OCI-M2 (cell line): ENCODE data around the gene LRIT1.

Experiments used
- DNase-seq: peaks from one replicate; lab custom pipeline; 2025; ENCODE audit not compliant: unreplicated experiment; lab: John Stamatoyannopoulos, UW

LRIT1 gene

DNA sequence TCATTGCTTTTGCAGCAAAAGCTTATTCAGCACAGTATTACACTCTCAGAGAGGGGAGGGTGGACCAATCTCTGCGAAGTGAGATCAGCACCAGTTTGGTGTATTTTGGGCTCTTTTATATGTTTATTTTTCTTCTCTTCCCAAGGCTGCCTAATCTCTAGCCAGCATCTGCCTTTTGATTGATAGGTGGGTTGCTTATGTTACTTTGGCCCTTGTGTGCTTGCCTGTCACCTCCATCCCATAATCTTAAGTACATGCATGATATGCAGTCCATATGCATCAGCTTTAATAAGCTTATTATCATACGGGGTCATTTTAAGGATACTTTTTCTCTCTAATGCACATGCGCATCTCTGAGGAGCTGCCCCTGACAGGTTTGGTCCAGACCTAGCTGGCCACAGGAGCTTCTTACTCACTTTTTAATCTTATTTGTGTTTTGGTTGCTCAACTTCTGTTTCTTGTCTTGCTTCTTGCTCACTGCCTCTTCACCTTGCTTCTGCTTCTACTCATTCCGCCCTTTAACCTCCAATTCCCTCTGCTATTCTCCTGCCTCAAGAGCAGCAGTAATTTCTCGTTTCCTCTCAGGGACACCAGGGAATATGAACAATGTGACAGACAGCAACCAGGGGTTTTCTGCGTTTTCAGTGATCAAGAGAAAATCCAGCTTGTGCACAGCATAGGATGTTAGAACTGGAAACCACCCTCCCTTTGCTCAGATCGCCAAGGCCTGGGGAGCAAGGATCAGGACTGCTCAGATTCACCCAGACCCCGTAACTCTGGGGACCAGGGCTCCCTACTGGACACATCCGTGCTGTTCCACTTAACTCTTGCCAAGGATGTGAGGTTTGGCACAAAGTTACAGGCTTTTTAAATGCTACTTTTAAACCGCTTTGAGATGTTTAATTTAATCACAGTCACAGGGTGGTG is 13.5 kb upstream of the LRIT1 start:
- DNase-seq: no peak

DNA sequence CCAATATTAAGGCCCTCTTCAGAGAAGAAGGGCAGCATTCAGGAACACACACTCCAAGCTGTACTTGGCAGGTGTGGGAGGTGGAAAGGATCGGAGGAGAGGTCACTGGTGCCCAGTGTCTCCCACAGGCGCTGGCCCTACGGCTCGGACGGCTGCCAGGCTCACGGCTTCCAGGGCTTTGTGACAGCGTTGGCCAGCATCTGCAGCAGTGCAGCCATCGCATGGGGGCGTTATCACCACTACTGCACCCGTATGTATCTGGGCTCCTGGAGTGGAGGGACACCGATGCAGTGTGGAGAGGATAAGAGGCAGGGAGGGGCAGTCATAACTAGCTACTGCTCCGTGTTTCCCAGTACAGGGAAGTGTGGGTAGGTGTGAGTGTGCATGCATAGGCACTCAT is 7.4 kb upstream of the LRIT1 start:
- no peak for DNase-seq

DNA sequence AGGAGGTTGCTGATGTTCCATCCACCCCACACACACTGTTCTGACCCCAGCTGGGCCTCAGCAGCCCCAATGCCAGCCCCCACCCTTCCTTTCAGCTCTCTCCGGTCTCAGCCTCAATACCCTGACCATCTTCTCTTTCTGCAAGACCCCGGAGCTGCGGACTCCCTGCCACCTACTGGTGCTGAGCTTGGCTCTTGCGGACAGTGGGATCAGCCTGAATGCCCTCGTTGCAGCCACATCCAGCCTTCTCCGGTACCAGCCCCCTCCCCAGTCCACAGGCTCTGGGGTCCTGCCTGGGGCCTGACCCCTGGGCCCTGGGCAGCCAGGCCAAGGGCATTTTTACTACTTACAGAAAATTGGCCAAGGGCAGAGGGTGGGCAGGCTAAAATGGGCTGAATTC is 6.2 kb upstream of the LRIT1 start:
- DNase-seq: no peak

DNA sequence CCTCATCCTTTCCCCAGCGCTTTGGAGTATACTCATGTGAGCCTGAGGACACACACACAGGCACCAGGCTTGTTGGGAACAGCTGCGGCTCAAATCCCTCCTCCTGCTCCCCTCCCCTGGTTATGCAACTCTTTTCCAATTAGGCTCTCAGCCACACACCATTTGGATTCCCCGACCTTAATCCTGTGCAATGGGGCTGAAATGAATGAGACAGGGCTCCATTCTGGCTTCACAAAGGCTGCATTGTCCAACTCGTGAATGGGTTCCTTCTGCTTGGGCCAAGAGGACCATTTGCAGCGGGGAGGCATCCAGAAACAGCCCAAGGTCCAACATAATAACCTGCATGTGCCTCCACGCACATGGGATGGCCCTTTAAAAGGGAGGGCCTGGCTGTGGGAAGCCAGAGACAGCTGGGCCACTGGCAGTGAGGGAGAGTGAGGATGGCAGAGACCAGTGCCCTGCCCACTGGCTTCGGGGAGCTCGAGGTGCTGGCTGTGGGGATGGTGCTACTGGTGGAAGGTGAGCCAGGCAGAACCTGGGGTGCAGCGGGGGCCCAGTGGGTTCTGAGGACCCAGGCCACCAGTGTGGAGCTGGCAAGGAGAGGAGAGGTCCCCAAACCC is 3.4 kb upstream of the LRIT1 start, which contains the start of gene RGR:
Gene RGR (plus strand): TSS at position 403 of the 620 bp plus-strand sequence. CDS start 38 bp downstream, at position 441.
- no peak for DNase-seq

DNA sequence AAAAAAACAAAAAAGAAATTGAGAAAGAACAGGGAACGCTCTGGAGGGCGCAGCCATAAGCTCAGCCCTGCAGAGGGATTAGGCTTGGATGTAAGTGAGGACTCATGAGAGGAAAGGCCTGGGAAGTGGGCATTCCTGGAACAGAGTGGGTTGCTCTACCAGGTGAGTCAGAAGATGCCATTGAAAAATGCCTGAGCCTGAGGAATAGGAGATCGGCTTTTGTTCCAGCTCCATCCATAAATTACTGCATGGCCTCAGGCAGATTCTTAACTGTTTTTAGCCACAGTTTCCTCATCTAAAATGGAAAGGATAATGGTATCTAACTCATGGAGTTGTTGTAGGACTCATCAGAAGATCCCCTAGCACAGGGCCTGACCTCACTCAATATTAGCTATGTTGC is 2.4 kb upstream of the LRIT1 start:
- no peak for DNase-seq

DNA sequence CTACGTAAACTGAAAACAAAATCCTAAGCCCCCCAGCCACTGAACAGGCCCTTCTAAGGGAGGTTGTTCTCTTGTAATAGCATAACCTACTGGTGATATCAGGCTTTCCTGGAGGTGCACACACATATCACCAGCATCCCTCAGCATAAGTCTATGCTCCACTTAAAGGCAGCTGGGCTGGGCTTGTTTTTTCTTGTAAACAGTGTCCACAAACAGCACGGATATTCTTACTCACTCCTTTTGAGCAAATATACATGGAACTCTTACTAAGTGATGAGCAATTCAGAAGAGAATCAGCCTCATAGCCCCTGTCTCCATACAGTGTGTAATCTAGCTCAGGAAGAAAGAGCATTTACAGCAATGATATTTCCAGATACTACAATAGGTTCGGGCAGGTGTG is 2.4 kb downstream of the LRIT1 start:
- no peak for DNase-seq

DNA sequence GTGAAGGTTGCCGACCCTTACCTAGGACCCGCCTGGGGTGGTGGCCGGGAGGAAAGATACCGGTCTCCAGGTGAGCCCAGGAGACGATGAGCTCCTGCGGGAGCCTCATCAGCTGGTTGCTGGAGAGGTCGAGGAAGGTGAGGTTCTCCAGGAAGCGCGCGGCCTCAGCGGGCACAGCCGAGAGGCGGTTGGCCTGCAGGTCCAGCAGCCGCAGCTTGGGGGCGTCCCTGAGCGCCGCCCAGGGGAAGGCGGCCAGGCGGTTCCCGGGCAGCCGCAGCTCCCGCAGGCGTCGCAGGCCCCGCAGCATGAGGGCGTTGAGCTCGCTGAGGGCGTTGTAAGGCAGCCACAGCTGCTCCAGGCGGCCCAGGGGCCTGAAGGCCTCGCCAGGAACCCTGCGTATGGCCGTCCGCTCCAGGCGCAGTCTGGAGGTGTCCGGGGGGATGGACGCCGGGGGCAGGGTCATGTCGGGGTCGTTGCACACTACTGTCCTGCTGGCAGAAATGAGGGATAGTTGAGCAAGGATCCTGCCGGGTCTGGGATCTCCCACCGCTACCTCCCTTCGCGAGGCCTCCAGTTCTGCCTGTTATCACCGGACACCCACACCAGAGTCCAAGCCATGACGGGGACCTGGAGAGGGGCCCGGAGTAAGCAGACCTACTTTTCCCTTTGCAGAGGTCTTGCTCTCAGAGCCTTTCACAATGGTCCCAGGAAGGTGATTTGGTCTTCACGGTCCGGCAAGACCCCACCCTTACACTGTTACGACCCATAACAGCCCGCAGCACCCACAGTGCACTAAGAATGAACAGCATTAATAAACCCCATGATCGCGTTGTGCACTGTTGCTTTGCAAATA is 3.9 kb downstream of the LRIT1 start:
- no peak for DNase-seq

DNA sequence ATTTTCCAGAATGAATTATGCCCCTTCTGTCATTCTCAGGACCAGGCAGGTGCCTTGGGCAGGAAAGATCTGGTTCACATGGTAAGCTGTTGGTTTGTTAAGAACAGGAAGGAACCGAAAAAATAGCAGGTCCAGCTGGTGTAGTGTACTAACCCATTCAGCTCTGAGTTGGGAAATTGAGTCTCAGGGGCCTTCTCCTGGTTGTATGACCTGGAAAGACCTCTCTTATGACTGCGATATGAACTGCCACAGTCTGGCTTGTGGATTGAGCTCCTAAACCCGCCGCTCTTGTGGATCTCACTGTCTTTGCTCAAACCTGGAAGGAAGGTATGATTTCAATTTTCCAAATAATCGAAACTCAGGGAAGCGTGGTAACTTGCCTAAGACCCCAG is 4.5 kb downstream of the LRIT1 start:
- no peak for DNase-seq

DNA sequence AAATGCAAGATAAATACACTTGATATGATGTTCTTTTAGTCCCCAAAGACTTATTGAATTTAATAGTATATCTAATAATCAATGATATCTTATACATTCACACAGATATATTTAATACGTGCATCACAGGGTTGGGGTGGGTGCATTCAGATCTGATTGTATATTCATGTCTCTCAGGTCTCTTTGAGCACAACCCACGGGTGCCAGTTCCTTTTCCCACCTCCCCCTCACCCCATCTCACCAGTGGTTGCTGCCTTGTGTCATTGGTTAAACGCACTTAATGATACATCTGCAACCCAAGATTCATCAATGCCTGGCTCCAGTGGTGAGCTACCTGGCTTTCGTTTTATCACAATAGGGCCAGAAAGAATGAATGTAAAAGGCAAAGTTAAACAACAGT is 6.2 kb downstream of the LRIT1 start:
- DNase-seq: no peak

DNA sequence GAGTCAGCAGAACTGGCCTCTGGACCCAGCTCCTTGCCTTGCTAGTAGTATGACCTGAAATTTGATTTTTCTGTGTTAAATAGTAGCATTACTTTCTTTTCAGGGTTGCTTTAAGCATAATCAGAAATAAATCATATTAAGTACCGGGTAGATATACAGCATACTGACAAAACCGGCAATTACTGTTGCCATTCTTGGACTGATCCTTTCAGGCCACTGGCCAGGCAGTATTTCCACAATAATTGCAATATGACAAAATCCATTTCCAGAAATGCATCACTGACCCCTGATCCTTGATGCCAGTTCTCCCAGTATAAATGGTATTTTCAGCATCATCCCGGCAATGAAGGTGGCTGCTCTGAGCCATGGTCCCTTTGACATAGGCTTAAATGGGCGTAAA is 6.9 kb downstream of the LRIT1 start:
- no peak for DNase-seq

DNA sequence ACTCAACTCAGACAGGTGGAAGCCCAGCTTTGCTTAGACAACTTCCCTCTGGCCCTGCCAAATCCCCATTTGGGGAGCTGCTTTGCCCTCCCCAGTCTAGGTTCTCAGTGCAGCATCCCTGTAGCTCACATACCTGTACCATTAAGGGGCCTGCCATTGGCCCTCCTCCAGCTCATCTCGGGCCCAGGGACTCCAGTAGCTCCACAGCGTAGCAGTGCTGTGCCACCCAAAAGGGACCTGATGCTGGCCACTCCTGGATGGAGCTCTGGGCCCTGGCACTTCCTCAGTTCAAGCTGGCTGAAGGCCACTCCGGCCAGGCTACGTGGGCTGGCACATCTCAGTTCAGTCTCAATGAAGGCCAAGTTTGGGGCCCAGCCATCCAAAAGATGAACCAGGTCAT is 7.4 kb downstream of the LRIT1 start:
- DNase-seq: no peak

DNA sequence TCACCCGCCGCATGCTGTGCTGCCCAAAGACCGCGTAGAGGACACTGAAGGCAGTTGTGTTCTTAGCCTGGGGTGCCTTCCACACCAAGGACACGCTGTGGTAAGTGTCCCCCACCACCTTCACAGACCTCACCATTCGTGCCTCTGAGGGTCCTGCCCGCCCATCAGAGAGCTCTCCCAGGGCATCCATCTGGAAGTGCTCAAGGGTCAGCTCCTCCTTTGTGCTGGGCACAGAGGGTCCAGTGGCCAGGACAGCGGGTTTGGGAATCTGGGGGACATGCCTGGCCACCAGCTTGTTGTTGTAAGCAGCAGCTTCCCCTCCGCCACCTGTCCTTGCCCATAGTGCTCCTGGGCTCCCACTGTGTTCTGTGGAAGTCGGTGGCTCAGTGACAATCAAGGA is 9.0 kb downstream of the LRIT1 start:
- DNase-seq: no peak

DNA sequence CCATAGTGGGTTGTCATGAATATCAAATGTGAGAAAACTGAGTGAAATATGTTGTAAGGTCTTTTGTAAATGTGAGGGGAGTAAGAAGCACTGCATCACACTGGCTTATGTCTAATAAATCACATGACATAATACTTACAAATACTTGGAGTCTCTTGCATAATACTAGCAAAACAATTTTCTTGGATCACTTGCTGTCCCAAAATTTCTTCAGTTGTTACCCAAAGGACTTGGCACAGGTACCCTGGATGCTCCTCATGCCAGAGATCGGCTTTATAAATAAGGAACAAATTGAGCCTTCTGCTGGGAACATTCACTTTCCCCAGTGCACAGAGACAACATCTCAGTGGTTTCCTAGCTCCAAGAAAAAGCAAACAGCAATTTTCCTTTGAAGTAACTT is 11.0 kb downstream of the LRIT1 start:
- no peak for DNase-seq

DNA sequence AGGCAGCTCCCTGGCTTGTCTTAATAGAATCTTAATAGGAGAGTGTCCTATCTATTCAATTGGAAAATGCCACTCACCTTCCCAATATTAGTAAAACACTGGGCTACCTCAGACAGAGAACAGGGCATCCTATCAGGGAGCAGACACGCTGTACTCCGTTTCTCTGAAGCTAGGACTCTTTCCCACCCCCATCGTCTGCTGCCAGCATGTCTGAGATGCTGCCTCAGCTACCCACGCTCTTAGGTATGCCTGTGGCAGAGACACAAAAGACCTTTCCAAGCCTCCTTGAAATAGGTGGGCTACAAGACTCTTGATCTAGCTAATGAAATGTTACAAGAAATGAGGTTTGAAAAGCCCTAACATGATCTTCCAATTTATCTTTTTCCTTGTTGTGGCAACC is 13.5 kb downstream of the LRIT1 start:
- DNase-seq: no peak

DNA sequence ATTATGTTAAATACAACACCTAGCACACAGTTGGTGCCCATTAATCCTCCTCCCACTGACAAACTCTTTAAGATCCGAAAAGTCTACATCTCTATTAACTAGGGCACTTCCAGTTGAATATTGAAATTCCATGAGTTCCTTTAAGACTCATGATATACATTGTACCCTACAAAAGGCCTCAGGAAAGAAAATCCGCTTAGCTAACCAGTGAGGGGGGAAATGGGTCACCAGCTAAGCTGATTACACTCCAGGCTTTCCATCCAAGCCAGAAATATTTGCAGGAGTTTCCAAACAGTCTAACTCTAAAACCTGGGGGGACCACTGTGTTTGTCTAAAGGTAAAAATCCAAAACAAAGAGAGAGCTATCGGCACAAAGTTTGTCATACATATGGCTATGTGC is 14.7 kb downstream of the LRIT1 start:
- no peak for DNase-seq

DNA sequence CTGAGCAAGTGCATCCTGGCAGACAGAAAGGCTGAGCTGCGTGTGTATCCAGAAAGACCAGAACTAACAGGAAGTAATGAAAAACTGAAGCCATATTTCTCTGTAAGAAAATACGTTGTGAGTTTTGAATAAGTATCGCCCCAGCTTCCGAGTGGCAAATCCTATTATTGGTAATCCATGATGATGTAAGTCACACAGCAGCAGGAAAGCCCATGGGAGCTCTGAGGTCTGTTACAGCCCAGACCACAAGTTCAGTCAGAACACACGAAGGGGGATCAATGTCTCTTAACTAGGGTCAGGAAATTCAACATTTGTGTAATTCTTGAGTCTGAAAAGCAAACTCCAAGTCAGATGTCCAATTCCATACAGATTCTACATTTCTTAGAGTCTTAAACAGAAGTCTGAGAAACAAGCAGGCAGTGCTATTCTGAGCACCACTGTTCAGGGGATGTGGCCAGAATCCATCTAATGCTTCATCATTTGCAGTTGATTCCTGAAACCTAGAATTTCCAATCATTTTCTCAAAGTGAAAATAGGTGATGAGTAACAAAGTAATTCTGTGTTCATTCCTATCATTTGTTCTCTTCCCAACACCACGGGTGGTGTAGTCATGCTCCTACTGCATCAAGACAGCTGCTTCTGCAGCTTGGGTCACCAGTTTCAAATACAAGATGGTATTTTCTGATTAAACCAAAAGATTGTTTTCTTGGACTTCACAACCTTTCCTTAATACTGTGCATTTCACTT is 15.7 kb downstream of the LRIT1 start, which contains the start of gene LRIT2:
Gene LRIT2 (minus strand): TSS at position 118 of the 747 bp plus-strand sequence. CDS start 24 bp downstream, at position 94.
- no peak for DNase-seq

DNA sequence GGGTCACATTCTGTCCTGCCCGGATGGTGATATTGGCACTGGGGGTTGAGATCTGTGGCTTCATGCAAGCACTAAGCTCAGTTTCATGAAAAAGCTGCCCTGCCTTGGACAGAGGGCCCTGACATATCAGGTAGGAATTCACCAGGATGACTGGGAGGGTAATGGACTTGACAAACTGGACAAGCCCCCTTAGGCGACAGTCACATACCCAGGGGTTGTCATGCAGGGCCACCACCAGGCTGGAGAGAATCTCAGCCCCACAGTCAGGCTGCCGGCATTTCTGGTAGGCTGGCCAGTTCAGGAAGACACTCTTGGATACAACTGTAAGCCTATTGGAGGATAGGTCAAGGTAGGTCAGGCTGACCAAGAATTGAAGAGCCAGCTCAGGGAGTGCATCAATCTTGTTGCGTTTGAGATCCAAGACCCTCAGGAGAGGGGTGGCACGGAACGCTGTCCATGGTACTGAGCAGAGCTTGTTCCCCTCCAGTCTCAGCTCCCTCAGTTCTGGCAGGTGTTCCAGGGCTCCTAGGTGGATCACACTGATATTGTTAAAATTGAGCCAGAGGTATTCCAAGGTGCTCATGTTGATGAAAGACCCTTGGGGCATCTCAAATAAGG is 16.8 kb downstream of the LRIT1 start:
- DNase-seq: no peak

DNA sequence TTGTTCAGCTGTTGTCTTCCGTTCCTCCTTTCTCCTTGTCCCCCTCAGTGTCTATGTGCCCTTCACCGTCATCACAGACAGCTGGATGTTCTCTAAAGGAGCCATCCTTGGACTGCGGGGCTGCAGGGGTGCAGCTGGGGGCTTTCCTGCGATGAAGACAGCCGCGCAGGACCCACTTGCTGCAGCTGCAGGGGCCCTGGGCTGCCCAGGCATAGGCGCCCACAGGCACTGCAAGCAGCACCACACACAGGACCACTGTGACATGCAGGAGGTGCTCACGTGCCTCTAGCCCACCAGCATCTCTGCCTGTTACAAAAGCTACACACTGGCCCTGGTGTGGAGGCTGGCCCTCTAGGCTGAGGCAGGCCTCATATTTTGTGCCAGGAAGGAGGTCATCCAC is 19.4 kb downstream of the LRIT1 start:
- DNase-seq: no peak

DNA sequence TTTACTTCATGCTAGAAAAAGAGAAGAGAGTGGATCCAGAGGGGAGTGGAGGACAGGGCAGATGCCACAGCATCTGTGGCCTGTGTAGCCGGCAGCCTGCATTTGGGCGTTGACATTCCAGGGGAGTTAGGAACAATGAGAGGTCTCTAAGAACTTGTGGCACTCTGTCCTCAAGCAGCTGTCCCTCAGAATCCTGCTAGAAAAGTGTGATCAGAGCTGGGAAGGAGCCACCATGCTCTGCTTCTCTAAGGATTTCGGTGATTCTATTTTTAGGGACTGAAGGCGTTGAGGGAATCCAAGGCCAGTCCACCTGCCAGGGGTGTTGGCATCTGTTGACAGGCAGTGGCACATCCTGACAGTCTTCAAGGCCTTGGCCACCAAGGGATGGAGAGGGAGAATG is 23.6 kb downstream of the LRIT1 start:
- no peak for DNase-seq

DNA sequence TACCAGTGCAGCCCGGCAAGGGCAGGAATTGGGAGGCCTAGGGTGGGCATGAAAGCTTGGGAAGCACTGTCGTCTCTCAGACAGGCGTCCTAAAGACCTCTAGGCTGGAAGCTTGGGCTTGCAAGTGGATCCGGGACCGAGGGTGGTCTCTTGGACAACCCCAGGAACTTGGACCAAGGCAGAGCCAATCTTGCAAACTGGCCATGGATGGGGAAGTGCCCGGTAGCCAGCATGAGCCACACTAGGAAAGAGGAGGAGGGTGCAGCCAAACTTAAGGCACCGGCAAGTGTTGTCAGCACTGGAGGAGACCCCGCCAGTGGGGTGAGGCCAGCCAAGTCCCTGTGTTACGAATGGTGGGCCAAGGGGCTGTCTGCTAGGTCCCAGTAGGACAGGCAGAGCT is 24.5 kb downstream of the LRIT1 start:
- DNase-seq: no peak
